Measurements from ENCODE around the gene DOCK8. TPM values are rescaled to one million over a fixed set of nuclear protein-coding genes. Genes with fewer than 3 reads are reported as not detected.

DOCK8 gene
- total and polyA plus RNA-seq, 2 of the 13 experiments (the other 11 are each of a cell fraction or from before 2014, with no cell fraction given) = 0.28 to 0.38 TPM

- in situ Hi-C loops (cut with HindIII; ENCODE audit: extremely low pct_ligation_motif_present, low pct_unique_long_range_greater_than_20kb) (no loop called here), intact Hi-C loops (cut with micrococcal nuclease; ENCODE audit: unreplicated experiment) (no loop called here)
- Histone ChIP-seq H3K79me2 (ENCODE audit: insufficient read depth, low read length) (no peaks in the 10 kb centered on the region), H4K20me1 (ENCODE audit: insufficient read depth, low read length) (no peaks in the 10 kb centered on the region), H2AFZ (ENCODE audit: low read length) (no peak overlapping the region), H3K36me3 (replicated peaks in 1 of 2; ENCODE audit: control insufficient read depth in 1 of 2, insufficient read depth in 2 of 2, low read length in 2 of 2) (no peaks in the 10 kb centered on the region), H3K4me1 (ENCODE audit: insufficient read depth, low read length) (no peaks in the 10 kb centered on the region), H3K4me2 (ENCODE audit: low read depth, low read length) (no peak overlapping the region), H3K27ac (ENCODE audit: extremely low read length, insufficient read depth, low read length) (no peak overlapping the region), H3K9me3 (ENCODE audit: low read length) (no peaks in the 10 kb centered on the region), H3K4me3 (replicated peaks in 1 of 3; ENCODE audit: insufficient read depth in 1 of 3, low read depth in 2 of 3, low read length in 3 of 3) (no peak overlapping the region), H3K27me3 (ENCODE audit: control insufficient read depth in 1 of 2, insufficient read depth in 2 of 2, low read length in 2 of 2) (no peaks in the 10 kb centered on the region), H3K9ac (ENCODE audit: insufficient read depth, low read depth, low read length) (no peak overlapping the region)
- WGBS (ENCODE audit: low lambda C conversion rate) = 10% methylated on average over 4 of the region's 4 CpGs
- DNase-seq (ENCODE audit: low spot score) = no peak
- ChIA-PET POLR2A (no interaction called here), CTCF (ENCODE audit: low intra/inter-chr PET ratio, low total read pairs) (no interaction called here)
- FAIRE-seq = no peak
- BruUV-seq (replicated peaks) = no TSS peak
- ATAC-seq = no peak
- no peak for TF ChIP-seq KLF15 (CRISPR knock-in tag; IDR thresholded peaks at IDR 0.05; ENCODE audit: borderline replicate concordance)
- TF ChIP-seq, protein P1, sequence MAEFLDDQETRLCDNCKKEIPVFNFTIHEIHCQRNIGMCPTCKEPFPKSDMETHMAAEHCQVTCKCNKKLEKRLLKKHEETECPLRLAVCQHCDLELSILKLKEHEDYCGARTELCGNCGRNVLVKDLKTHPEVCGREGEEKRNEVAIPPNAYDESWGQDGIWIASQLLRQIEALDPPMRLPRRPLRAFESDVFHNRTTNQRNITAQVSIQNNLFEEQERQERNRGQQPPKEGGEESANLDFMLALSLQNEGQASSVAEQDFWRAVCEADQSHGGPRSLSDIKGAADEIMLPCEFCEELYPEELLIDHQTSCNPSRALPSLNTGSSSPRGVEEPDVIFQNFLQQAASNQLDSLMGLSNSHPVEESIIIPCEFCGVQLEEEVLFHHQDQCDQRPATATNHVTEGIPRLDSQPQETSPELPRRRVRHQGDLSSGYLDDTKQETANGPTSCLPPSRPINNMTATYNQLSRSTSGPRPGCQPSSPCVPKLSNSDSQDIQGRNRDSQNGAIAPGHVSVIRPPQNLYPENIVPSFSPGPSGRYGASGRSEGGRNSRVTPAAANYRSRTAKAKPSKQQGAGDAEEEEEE (CRISPR knock-in tag; IDR thresholded peaks at IDR 0.05; ENCODE audit: borderline replicate concordance) = no peak
- TF ChIP-seq, protein P2, sequence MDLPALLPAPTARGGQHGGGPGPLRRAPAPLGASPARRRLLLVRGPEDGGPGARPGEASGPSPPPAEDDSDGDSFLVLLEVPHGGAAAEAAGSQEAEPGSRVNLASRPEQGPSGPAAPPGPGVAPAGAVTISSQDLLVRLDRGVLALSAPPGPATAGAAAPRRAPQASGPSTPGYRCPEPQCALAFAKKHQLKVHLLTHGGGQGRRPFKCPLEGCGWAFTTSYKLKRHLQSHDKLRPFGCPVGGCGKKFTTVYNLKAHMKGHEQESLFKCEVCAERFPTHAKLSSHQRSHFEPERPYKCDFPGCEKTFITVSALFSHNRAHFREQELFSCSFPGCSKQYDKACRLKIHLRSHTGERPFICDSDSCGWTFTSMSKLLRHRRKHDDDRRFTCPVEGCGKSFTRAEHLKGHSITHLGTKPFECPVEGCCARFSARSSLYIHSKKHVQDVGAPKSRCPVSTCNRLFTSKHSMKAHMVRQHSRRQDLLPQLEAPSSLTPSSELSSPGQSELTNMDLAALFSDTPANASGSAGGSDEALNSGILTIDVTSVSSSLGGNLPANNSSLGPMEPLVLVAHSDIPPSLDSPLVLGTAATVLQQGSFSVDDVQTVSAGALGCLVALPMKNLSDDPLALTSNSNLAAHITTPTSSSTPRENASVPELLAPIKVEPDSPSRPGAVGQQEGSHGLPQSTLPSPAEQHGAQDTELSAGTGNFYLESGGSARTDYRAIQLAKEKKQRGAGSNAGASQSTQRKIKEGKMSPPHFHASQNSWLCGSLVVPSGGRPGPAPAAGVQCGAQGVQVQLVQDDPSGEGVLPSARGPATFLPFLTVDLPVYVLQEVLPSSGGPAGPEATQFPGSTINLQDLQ (CRISPR knock-in tag; IDR thresholded peaks at IDR 0.05) = no peak
- TF ChIP-seq, protein P3, sequence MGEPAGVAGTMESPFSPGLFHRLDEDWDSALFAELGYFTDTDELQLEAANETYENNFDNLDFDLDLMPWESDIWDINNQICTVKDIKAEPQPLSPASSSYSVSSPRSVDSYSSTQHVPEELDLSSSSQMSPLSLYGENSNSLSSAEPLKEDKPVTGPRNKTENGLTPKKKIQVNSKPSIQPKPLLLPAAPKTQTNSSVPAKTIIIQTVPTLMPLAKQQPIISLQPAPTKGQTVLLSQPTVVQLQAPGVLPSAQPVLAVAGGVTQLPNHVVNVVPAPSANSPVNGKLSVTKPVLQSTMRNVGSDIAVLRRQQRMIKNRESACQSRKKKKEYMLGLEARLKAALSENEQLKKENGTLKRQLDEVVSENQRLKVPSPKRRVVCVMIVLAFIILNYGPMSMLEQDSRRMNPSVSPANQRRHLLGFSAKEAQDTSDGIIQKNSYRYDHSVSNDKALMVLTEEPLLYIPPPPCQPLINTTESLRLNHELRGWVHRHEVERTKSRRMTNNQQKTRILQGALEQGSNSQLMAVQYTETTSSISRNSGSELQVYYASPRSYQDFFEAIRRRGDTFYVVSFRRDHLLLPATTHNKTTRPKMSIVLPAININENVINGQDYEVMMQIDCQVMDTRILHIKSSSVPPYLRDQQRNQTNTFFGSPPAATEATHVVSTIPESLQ (CRISPR knock-in tag; conservative IDR thresholded peaks at IDR 0.05) = no peak
- no peak for TF ChIP-seq FOXP1 (IDR thresholded peaks at IDR 0.05)
- TF ChIP-seq FOXP1 (CRISPR knock-in tag; IDR thresholded peaks at IDR 0.05) = no peak
- TF ChIP-seq RARA (CRISPR knock-in tag; IDR thresholded peaks at IDR 0.05) = no peak
- TF ChIP-seq ZFY (CRISPR knock-in tag; IDR thresholded peaks at IDR 0.05) = no peak
- TF ChIP-seq ZNF569 (CRISPR knock-in tag; IDR thresholded peaks at IDR 0.05; ENCODE audit: borderline replicate concordance) = no peak
- no peak for TF ChIP-seq ZBTB43 (CRISPR knock-in tag; conservative IDR thresholded peaks at IDR 0.05)
- no peak for TF ChIP-seq ZNF772 (CRISPR knock-in tag; IDR thresholded peaks at IDR 0.05)
- TF ChIP-seq SP4 (CRISPR knock-in tag; IDR thresholded peaks at IDR 0.05) = no peak
- TF ChIP-seq TERF1 (CRISPR knock-in tag; IDR thresholded peaks at IDR 0.05) = no peak
- no peak for TF ChIP-seq NR2F6 (IDR thresholded peaks at IDR 0.05)
- no peak for TF ChIP-seq NR2F6 (CRISPR knock-in tag; IDR thresholded peaks at IDR 0.05)
- TF ChIP-seq, protein P4, sequence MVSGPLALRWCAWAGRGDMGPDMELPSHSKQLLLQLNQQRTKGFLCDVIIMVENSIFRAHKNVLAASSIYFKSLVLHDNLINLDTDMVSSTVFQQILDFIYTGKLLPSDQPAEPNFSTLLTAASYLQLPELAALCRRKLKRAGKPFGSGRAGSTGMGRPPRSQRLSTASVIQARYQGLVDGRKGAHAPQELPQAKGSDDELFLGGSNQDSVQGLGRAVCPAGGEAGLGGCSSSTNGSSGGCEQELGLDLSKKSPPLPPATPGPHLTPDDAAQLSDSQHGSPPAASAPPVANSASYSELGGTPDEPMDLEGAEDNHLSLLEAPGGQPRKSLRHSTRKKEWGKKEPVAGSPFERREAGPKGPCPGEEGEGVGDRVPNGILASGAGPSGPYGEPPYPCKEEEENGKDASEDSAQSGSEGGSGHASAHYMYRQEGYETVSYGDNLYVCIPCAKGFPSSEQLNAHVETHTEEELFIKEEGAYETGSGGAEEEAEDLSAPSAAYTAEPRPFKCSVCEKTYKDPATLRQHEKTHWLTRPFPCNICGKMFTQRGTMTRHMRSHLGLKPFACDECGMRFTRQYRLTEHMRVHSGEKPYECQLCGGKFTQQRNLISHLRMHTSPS (CRISPR knock-in tag; IDR thresholded peaks at IDR 0.05; ENCODE audit: low read depth) = no peak
Observed at GRCh38 chr9:289121-289520, 74.5 kb downstream of the DOCK8 start.
